ENCODE data around the gene RRP8.

Gene RRP8

GRCh38 chr11:6646918-6647679, 43.7 kb upstream of the RRP8 start:
- H3K4me3 ChIP-seq (ENCODE audit: low read depth, low read length), result no peak overlapping the region
- TF ChIP-seq CTCF (IDR thresholded peaks at IDR 0.05; ENCODE audit: borderline replicate concordance, insufficient read depth, low read depth, low read length), result no peak

GRCh38 chr11:6646576-6646917, 43.1 kb upstream of the RRP8 start:
- H3K4me3 ChIP-seq (ENCODE audit: low read depth, low read length), result no peak overlapping the region
- TF ChIP-seq CTCF (IDR thresholded peaks at IDR 0.05; ENCODE audit: borderline replicate concordance, insufficient read depth, low read depth, low read length), result no peak

DNA sequence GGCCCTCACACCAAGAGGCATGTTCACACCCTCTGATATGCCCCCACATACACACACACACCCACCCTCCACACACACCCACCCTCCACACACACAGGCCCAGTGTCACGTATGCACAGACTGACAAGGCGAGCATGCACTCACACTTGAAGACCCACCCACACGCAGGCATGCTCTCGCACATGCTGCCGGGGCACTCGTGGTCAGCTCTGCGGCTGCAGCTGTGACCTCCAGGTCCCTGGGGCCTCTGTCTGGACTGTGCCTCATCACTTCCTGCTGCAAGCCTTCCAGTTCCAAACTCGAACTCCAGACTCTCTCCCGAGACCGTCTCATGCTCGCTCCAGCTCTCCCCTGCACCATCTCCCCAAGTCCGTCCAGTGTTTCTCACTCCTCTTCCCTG, 42.7 kb upstream of the RRP8 start:
- no peak for TF ChIP-seq CTCF (IDR thresholded peaks at IDR 0.05; ENCODE audit: borderline replicate concordance, insufficient read depth, low read depth, low read length)
- H3K4me3 ChIP-seq (ENCODE audit: low read depth, low read length), result no peak overlapping the region

DNA sequence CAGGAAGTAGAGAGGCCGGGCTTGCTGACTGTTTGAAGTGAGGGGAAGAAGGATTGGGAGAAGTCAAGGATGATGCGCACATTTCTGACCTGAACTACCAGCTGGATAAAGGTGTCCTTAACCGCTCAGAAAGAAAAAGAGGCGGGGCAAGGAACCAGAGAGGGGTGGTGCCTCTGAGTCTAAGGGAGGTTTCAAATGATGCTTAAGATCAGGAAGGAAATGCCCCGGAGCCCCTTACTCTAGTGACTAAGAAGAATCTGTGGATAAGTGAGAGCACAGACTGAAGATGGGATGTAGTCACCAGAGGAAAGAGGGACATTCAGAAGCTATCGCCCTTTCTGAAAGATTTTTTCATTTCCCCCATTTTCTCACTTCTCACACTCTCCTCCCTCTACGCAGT, 39.5 kb upstream of the RRP8 start:
- TF ChIP-seq CTCF (IDR thresholded peaks at IDR 0.05; ENCODE audit: borderline replicate concordance, insufficient read depth, low read depth, low read length), result no peak
- H3K4me3 ChIP-seq (ENCODE audit: low read depth, low read length), result no peak overlapping the region

DNA sequence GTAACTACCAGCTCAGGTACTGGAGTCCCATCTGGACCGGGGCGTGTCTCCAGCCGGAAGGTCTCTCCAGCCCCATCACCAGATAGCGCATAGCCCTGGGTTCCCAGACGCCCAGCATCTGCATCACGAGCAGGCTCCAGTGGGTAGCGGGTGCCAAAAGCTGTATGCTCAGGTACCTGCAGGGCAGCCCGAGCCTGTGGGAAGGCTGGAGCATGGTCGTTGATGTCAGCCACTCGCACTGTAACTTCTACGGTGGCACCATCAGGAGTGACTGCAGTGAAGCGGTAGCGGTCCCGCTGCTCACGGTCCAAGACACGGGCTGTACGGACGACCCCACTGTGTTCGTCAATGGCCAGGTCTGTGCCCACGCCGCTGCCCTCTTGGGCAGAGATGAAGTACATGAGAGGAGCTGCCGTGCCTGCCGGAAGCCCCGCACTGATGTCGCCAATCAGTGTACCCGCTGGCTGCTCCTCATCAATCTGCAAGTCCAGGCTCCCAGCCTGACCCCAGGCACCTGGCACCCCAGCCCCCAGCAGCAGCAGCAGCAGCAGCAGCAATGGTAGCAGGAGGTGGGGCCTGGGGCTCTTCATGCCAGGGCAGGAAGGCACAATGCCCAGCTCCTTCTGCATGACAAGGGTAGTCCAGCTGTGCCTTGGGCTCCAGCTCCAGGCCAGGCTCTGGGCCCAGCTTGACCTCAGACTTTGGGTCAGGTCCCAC, 37.7 kb upstream of the RRP8 start:
- no peak for TF ChIP-seq CTCF (IDR thresholded peaks at IDR 0.05; ENCODE audit: borderline replicate concordance, insufficient read depth, low read depth, low read length)
- H3K4me3 ChIP-seq (ENCODE audit: low read depth, low read length), result no peak overlapping the region

- no peak for TF ChIP-seq CTCF (IDR thresholded peaks at IDR 0.05; ENCODE audit: borderline replicate concordance, insufficient read depth, low read depth, low read length)
- no peak overlapping the region for H3K4me3 ChIP-seq (ENCODE audit: low read depth, low read length)
Measured at GRCh38 chr11:6640036-6640984, 36.9 kb upstream of the RRP8 start.
